ENCODE data around the gene ZNF507.

DNA sequence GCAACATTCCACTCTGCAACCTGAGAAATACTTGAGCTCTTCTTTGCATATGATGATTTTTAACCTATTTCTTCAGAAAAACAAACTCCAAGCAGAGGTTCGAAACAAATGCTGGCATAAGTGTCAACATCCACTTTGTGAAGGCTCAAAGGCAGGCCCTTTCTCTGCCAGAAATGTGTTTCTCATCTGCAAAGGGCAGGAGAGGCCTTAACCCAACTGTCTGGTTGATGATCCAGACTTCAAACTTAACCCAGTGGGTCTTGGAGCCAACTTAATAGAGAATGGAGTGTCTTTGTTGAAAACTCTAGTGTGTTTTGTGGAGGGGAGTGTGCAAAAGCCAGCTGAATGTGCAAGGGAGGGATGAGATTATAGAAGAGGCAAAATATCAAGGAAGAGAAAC lies 28.3 kb upstream of the ZNF507 start:
- TF ChIP-seq POLR2A (IDR thresholded peaks at IDR 0.05) = no peak
- no peak for TF ChIP-seq CTCF (IDR thresholded peaks at IDR 0.05)
- TF ChIP-seq POLR2AphosphoS5 (IDR thresholded peaks at IDR 0.05) = no peak
